IMR-90 (cell line): ENCODE data around the gene TGFBR1.

Source experiments
- CEBPB ChIP-seq: IDR thresholded peaks from 2 replicates; pipeline ENCODE4 v1.6.1; 2012; ENCODE audit warnings: low read depth, low read length, improper control_type of control experiment
- CHD1 ChIP-seq: IDR thresholded peaks from 2 replicates; pipeline ENCODE4 v1.6.1; 2012; ENCODE audit warnings: low read depth, low read length, improper control_type of control experiment
- FOS ChIP-seq: fragments of 150-350 bp; IDR thresholded peaks from 2 replicates; pipeline ENCODE4 v1.6.1; 2016; ENCODE audit warnings: low read depth, low read length
- MAFK ChIP-seq: IDR thresholded peaks from 2 replicates; pipeline ENCODE4 v1.6.1; 2012; ENCODE audit warnings: low read depth, low read length, improper control_type of control experiment
- MAZ ChIP-seq: IDR thresholded peaks from 2 replicates; pipeline ENCODE4 v1.6.1; 2012; ENCODE audit warnings: low read depth, mild to moderate bottlenecking, low read length, improper control_type of control experiment, moderate library complexity, borderline replicate concordance
- MXI1 ChIP-seq: IDR thresholded peaks from 2 replicates; pipeline ENCODE4 v1.6.1; 2012; ENCODE audit warnings: low read depth, mild to moderate bottlenecking, low read length, moderate library complexity, borderline replicate concordance
- POLR2A ChIP-seq: IDR thresholded peaks from 2 replicates; pipeline ENCODE4 v1.6.1; 2012; ENCODE audit warnings: mild to moderate bottlenecking, low read depth, low read length
- RAD21 ChIP-seq: IDR thresholded peaks from 2 replicates; pipeline ENCODE4 v1.6.1; 2012; ENCODE audit warnings: low read length, improper control_type of control experiment
- RCOR1 ChIP-seq: IDR thresholded peaks from 2 replicates; pipeline ENCODE4 v1.6.1; 2012; ENCODE audit warnings: mild to moderate bottlenecking, low read length, improper control_type of control experiment; ENCODE audit not compliant: insufficient replicate concordance
- RFX5 ChIP-seq: IDR thresholded peaks from 2 replicates; pipeline ENCODE4 v1.8.0; 2012; ENCODE audit warnings: low read depth, mild to moderate bottlenecking, low read length, moderate library complexity
- SMC3 ChIP-seq: fragments of 150-350 bp; IDR thresholded peaks from 2 replicates; pipeline ENCODE4 v1.6.1; 2016; ENCODE audit warnings: low read depth, mild to moderate bottlenecking, antibody characterized with exemption, low read length, moderate library complexity
- TF ChIP-seq, protein P1 (sequence below): conservative IDR thresholded peaks from 2 replicates; pipeline ENCODE4 v1.5.1; 2012; ENCODE audit warnings: mild to moderate bottlenecking, low read depth, low read length, improper control_type of control experiment
- TF ChIP-seq, protein P2 (sequence below): fragments of 150-350 bp; IDR thresholded peaks from 2 replicates; pipeline ENCODE4 v1.6.1; 2017; ENCODE audit warnings: mild to moderate bottlenecking, antibody characterized with exemption, low read length, low read depth

DNA sequence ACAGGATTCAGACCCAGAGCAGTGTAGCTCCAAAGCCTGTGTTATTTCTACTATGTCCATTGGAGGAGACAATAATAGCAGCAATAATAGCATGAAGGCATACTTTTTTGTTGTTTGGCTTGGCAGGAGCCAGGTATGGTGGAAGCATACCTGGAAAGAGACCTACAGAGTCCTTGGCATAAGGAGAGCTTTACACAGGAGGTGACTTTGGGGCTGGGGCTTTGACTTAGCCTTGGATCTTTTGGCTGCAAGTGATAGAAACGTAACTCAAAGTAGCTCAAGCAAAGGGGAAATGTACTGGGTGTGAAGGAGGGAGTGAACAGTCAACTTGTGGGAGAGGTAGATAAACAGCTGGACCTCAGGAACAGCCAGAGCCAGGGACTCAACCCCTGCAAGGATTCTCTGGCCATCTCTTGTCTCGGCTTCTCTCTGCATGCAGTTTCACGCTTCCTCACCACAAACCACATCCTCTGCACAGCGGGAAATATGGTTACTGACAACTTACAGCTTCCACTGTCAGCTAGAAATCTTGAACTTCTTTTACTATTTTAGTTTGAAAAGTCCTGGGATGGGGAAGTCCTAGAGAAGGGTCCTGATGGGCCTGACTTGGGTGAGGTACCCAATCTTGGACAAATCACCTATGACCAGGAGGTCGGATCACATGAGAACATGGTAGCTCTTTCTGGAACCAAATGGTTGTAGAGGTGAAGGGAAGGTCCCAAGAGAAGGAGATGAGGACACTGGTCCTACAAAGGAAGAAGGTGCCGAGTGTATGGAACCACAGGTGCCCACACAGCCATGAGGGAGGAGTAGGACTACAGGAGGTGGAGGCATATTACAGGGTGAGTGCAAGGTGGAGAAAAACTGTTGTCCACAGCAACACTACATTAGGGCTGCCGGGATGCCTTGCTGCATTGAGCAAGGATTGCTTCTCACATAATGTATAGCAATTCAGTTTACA, 47.0 kb upstream of the TGFBR1 start:
- TF ChIP-seq MAFK (no peak), RCOR1 (no peak), CEBPB (no peak), POLR2A (no peak), MXI1 (no peak), RFX5 (no peak), RAD21 (no peak), MAZ (no peak), SMC3 (no peak), FOS (no peak), CHD1 (no peak)
- TF ChIP-seq, protein P1, sequence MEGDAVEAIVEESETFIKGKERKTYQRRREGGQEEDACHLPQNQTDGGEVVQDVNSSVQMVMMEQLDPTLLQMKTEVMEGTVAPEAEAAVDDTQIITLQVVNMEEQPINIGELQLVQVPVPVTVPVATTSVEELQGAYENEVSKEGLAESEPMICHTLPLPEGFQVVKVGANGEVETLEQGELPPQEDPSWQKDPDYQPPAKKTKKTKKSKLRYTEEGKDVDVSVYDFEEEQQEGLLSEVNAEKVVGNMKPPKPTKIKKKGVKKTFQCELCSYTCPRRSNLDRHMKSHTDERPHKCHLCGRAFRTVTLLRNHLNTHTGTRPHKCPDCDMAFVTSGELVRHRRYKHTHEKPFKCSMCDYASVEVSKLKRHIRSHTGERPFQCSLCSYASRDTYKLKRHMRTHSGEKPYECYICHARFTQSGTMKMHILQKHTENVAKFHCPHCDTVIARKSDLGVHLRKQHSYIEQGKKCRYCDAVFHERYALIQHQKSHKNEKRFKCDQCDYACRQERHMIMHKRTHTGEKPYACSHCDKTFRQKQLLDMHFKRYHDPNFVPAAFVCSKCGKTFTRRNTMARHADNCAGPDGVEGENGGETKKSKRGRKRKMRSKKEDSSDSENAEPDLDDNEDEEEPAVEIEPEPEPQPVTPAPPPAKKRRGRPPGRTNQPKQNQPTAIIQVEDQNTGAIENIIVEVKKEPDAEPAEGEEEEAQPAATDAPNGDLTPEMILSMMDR: no peak
- TF ChIP-seq, protein P2, sequence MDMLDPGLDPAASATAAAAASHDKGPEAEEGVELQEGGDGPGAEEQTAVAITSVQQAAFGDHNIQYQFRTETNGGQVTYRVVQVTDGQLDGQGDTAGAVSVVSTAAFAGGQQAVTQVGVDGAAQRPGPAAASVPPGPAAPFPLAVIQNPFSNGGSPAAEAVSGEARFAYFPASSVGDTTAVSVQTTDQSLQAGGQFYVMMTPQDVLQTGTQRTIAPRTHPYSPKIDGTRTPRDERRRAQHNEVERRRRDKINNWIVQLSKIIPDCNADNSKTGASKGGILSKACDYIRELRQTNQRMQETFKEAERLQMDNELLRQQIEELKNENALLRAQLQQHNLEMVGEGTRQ: no peak
